SK-N-SH (cell line): ENCODE data around the gene CIDEA. TPM values are rescaled to one million over a fixed set of nuclear protein-coding genes. Genes with fewer than 3 reads are reported as not detected.

ENCODE experiments used
- CTCF ChIA-PET: fragments of 300-600, 350-600 bp; formaldehyde crosslinking; extraction: SDS; loops from one replicate; lab custom pipeline; 2021; lab: Yijun Ruan, JAX
- POLR2A ChIA-PET: fragments of 350-600 bp; sonication (Branson Sonifier 250); formaldehyde crosslinking; extraction: SDS; loops from one replicate; lab custom pipeline; 2020; ENCODE audit warnings: antibody characterized with exemption, inconsistent platforms; lab: Yijun Ruan, JAX
- DNase-seq: peaks from one replicate; pipeline ENCODE4 v3.0.0; 2012
- H2AFZ ChIP-seq: fragments of 200-600 bp; sonication (generic); 2 replicates; pipeline ENCODE4 v1.8.1; 2016; ENCODE audit warnings: antibody characterized with exemption, mild to moderate bottlenecking, low read depth
- H3F3A ChIP-seq: fragments of 200-600 bp; sonication (generic); replicated peaks from 2 replicates; pipeline ENCODE3; 2016; ENCODE audit warnings: antibody characterized with exemption, mild to moderate bottlenecking; ENCODE audit not compliant: insufficient read depth
- H3K27ac ChIP-seq, 2 experiments: fragments of 200-500 bp in 1 of 2; fragments of 200-600 bp in 1 of 2; sonication (Bioruptor generic) in 1 of 2; sonication (generic), shearing (Covaris generic) in 1 of 2; 2 replicates each; pipeline versions ENCODE4 v1.5.1 to v1.6.1; 2014 to 2016; ENCODE audit warnings: low read depth in 2 of 2, inconsistent platforms in 1 of 2, low read length in 1 of 2, mild to moderate bottlenecking in 1 of 2, mixed read lengths in 1 of 2
- H3K27me3 ChIP-seq: fragments of 200-600 bp; sonication (generic), shearing (Covaris generic); 2 replicates; pipeline ENCODE4 v1.6.1; 2016; ENCODE audit warnings: mixed run types; ENCODE audit not compliant: insufficient read depth
- H3K36me3 ChIP-seq, 2 experiments: fragments of 200-500 bp in 1 of 2; fragments of 200-600 bp in 1 of 2; sonication (Bioruptor generic) in 1 of 2; sonication (generic) in 1 of 2; replicated peaks in 1 of 2; 2 replicates each; pipeline versions ENCODE3 to v1.5.1; 2014 to 2016; ENCODE audit warnings: low read length in 1 of 2, mild to moderate bottlenecking in 1 of 2; ENCODE audit not compliant: insufficient read depth in 2 of 2, control insufficient read depth in 1 of 2
- H3K4me1 ChIP-seq, 2 experiments: fragments of 200-500 bp in 1 of 2; fragments of 200-600 bp in 1 of 2; sonication (Bioruptor generic) in 1 of 2; sonication (generic), shearing (Covaris generic) in 1 of 2; 2 replicates each; pipeline versions ENCODE4 v1.5.1 to v1.6.1; 2014 to 2016; ENCODE audit warnings: low read depth in 1 of 2, low read length in 1 of 2, mixed run types in 1 of 2; ENCODE audit not compliant: insufficient read depth in 2 of 2, control insufficient read depth in 1 of 2
- H3K4me2 ChIP-seq: fragments of 200-600 bp; sonication (generic), shearing (Covaris generic); 2 replicates; pipeline ENCODE4 v1.6.1; 2017; ENCODE audit warnings: mixed run types
- H3K4me3 ChIP-seq, 2 experiments: fragments of 200-500 bp in 1 of 2; fragments of 200-600 bp in 1 of 2; sonication (Bioruptor generic) in 1 of 2; sonication (generic), shearing (Covaris generic) in 1 of 2; 2 replicates each; pipeline versions ENCODE4 v1.5.1 to v1.8.1; 2014 to 2016; ENCODE audit warnings: low read depth in 2 of 2, inconsistent platforms in 1 of 2, low read length in 1 of 2, mild to moderate bottlenecking in 1 of 2, mixed read lengths in 1 of 2, moderate library complexity in 1 of 2
- H3K79me2 ChIP-seq: fragments of 200-600 bp; sonication (generic); 2 replicates; pipeline ENCODE4 v1.8.1; 2017; ENCODE audit warnings: mild to moderate bottlenecking; ENCODE audit not compliant: insufficient read depth
- H3K9ac ChIP-seq: fragments of 200-600 bp; sonication (generic); 2 replicates; pipeline ENCODE4 v1.6.1; 2017; ENCODE audit warnings: mixed run types
- H3K9me2 ChIP-seq: fragments of 200-600 bp; sonication (generic); 2 replicates; pipeline ENCODE4 v1.6.1; 2017; ENCODE audit warnings: mixed run types
- H3K9me3 ChIP-seq: fragments of 200-600 bp; sonication (generic); 2 replicates; pipeline ENCODE4 v1.6.1; 2017; ENCODE audit warnings: mixed run types, mild to moderate bottlenecking, moderate library complexity
- H4K20me1 ChIP-seq: fragments of 200-600 bp; sonication (generic); 2 replicates; pipeline ENCODE4 v1.6.1; 2017; ENCODE audit warnings: mild to moderate bottlenecking, mixed run types; ENCODE audit not compliant: insufficient read depth
- CHD2 ChIP-seq: fragments of 150-350 bp; IDR thresholded peaks from 2 replicates; pipeline ENCODE4 v1.6.1; 2018; ENCODE audit warnings: low read length; ENCODE audit not compliant: partially characterized antibody
- ELF1 ChIP-seq: IDR thresholded peaks from 2 replicates; pipeline ENCODE4 v1.4.0; 2012
- GABPA ChIP-seq: IDR thresholded peaks from 2 replicates; pipeline ENCODE4 v1.4.0; 2012; ENCODE audit warnings: low read depth, mild to moderate bottlenecking
- GATA2 ChIP-seq: sonication (generic); formaldehyde crosslinking; IDR thresholded peaks from 2 replicates; pipeline ENCODE4 v1.5.0; 2020; ENCODE audit warnings: mild to moderate bottlenecking, missing genetic modification reagents
- JUND ChIP-seq: IDR thresholded peaks from 2 replicates; pipeline ENCODE4 v1.4.0; 2012
- PBX3 ChIP-seq: IDR thresholded peaks from 2 replicates; pipeline ENCODE4; 2012
- RAD21 ChIP-seq: IDR thresholded peaks from 2 replicates; pipeline ENCODE4 v1.6.1; 2012; ENCODE audit warnings: mild to moderate bottlenecking, low read length
- RCOR1 ChIP-seq: fragments of 150-350 bp; IDR thresholded peaks from 2 replicates; pipeline ENCODE4 v1.6.1; 2017; ENCODE audit warnings: antibody characterized with exemption, low read length
- REST ChIP-seq: IDR thresholded peaks from 2 replicates; pipeline ENCODE4 v1.6.1; 2012; ENCODE audit warnings: mild to moderate bottlenecking, low read depth, low read length, moderate library complexity
- RFX5 ChIP-seq: IDR thresholded peaks from 2 replicates; pipeline ENCODE4 v1.6.1; 2012; ENCODE audit warnings: mild to moderate bottlenecking, improper control_type of control experiment, low read length
- RXRA ChIP-seq: IDR thresholded peaks from 2 replicates; pipeline ENCODE4 v1.4.0; 2012; ENCODE audit warnings: low read depth, mild to moderate bottlenecking, borderline replicate concordance
- SIN3A ChIP-seq: IDR thresholded peaks from 2 replicates; pipeline ENCODE4 v1.6.1; 2012; ENCODE audit warnings: low read depth, mild to moderate bottlenecking, low read length, moderate library complexity, borderline replicate concordance
- TCF12 ChIP-seq: IDR thresholded peaks from 2 replicates; pipeline ENCODE4 v1.4.0; 2012
- USF1 ChIP-seq: IDR thresholded peaks from 2 replicates; pipeline ENCODE4 v1.4.0; 2012; ENCODE audit warnings: low read depth, borderline replicate concordance
- YY1 ChIP-seq: IDR thresholded peaks from 2 replicates; pipeline ENCODE4 v1.4.0; 2012; ENCODE audit warnings: low read depth, mild to moderate bottlenecking
- ZBTB33 ChIP-seq: IDR thresholded peaks from 2 replicates; pipeline ENCODE4 v1.4.0; 2012; ENCODE audit warnings: low read depth, borderline replicate concordance
- WGBS: methylation state at CpG from one replicate; pipeline ENCODE4 v1.1.6; 2017; ENCODE audit warnings: low lambda C conversion rate; 5-methylcytosine and 5-hydroxymethylcytosine counted together
- polyA plus RNA-seq, 3 experiments: library from polyadenylated mRNA; depleted of rRNA; stranded (reverse); fragments of >200 nt; gene quantifications; 2 replicates each; pipeline ENCODE4 v1.2.3, GENCODE V29; 2012

CIDEA gene
- polyA plus RNA-seq, 1 of the 3 experiments (the other 2 are of a cell fraction) = not detected

- TF ChIP-seq USF1 = no peak
- no peak for TF ChIP-seq SIN3A
- no peak for TF ChIP-seq RXRA
- peak; percentile 13; the same call in 1 of the 2 replicates for TF ChIP-seq RAD21
- no peak for TF ChIP-seq GATA2 (CRISPR knock-in tag)
- no peak for TF ChIP-seq RCOR1
Observed at GRCh38 chr18:12271376-12272235, 17.4 kb downstream of the CIDEA start (continued).

- no peak for DNase-seq
- H3K27ac ChIP-seq = no peak overlapping the region
- ChIA-PET POLR2A (no interaction called here), CTCF (interaction anchor here (0.8 to 1.2 kb wide), 4 partner anchors 13 to 388 kb away, joined by 3 to 5 read pairs (median 3); no protein-coding TSS in a partner anchor)
- H3K4me3 ChIP-seq = no peak overlapping the region
- no peak overlapping the region for H3K4me2 ChIP-seq
- H3K4me1 ChIP-seq = no peaks in the 10 kb centered on the region; a peak in 1 of 4 replicates
- H3K79me2 ChIP-seq = no peaks in the 10 kb centered on the region
- no peak overlapping the region for H2AFZ ChIP-seq
- no peaks in the 10 kb centered on the region for H3K9me2 ChIP-seq
- H3F3A ChIP-seq = no peaks in the 10 kb centered on the region
- no peak for TF ChIP-seq USF1
- TF ChIP-seq RCOR1 = no peak
- no peak for TF ChIP-seq YY1
- no peak for TF ChIP-seq PBX3
- TF ChIP-seq JUND = no peak
- TF ChIP-seq TCF12 = no peak
- TF ChIP-seq ELF1 = no peak
- TF ChIP-seq CHD2 = no peak
- no peak for TF ChIP-seq RFX5
- TF ChIP-seq RAD21 = no peak
- no peak for TF ChIP-seq GABPA
- no peak for TF ChIP-seq ZBTB33
- no peak for TF ChIP-seq REST
- no peaks in the 10 kb centered on the region for H3K9me3 ChIP-seq
- no peaks in the 10 kb centered on the region for H3K27me3 ChIP-seq
- H3K36me3 ChIP-seq = no peaks in the 10 kb centered on the region
- H3K9ac ChIP-seq = no peak overlapping the region
- 83% methylated on average over 4 of the region's 4 CpGs for WGBS
- H4K20me1 ChIP-seq = no peaks in the 10 kb centered on the region
Observed at GRCh38 chr18:12274793-12275192, 20.6 kb downstream of the CIDEA start.
